H1 (cell line): ENCODE results near the gene EPS8. TPM values are rescaled to one million over a fixed set of nuclear protein-coding genes. Genes with fewer than 3 reads are reported as not detected.

Experiments
- BACH1 ChIP-seq: IDR thresholded peaks from 2 replicates; pipeline ENCODE4 v1.6.1; 2012; ENCODE audit warnings: low read length, improper control_type of control experiment
- HDAC2 ChIP-seq, 2 experiments: fragments of 300-600 bp in 1 of 2; sonication (generic) in 1 of 2; IDR thresholded peaks; 2 replicates each; pipeline ENCODE4 v1.6.1; 2011 to 2012; ENCODE audit warnings: low read depth in 2 of 2, low read length in 2 of 2, mild to moderate bottlenecking in 2 of 2, moderate library complexity in 2 of 2, borderline replicate concordance in 1 of 2, inconsistent platforms in 1 of 2
- POU5F1 ChIP-seq: IDR thresholded peaks from 2 replicates; pipeline ENCODE4 v1.6.1; 2011; ENCODE audit warnings: low read depth, mild to moderate bottlenecking, low read length, moderate library complexity
- polyA plus RNA-seq, 7 experiments: library from polyadenylated mRNA; depleted of rRNA in 3 of 7; stranded (reverse) in 5 of 7; unstranded in 2 of 7; fragments of >200 nt in 5 of 7; fragments of 200-250 nt in 2 of 7; gene quantifications; 1 replicate in 5 of 7; 2 replicates in 1 of 7; 4 replicates in 1 of 7; pipeline versions ENCODE4 v1.2.1 to v1.2.3, GENCODE V29; 2011 to 2013; ENCODE audit warnings: missing spikeins in 2 of 7, mixed read lengths in 2 of 7
- total RNA-seq: library from RNA; stranded (reverse); fragmentation: NEBNext Ultra II Directional; extraction: Animal tissue kit (Norgen Biotek cat#: 25700); gene quantifications from 2 replicates; pipeline ENCODE4 v1.2.1, GENCODE V29; 2021

EPS8 gene
- total and polyA plus RNA-seq, 2 of the 8 experiments (the other 6 are each of a cell fraction or from before 2014, with no cell fraction given): 3.0 to 4.6 TPM

DNA sequence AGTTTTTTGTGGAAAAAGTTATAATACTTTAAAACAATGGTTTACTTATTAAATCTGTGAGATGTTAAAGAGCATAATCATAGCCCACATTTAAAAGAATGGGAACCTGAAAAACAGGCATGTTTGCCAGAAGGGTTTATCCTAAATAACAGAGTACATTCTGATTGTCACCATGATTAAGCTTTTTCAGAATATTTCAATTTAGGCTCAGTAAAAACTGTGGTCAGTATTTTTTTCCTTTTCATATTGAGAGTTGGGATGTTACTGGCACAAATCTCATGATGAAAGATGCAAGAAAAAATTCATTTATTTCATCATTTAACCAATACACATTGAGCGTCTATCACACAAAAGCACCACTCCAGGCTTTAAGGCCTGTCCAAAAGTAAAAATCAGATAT is 18.6 kb downstream of the EPS8 start (continued):
- TF ChIP-seq BACH1 (no peak), POU5F1 (no peak), HDAC2 (IDR thresholded peaks at IDR 0.05; ENCODE audit: borderline replicate concordance in 1 of 2, low read depth in 2 of 2, low read length in 2 of 2) (no peak)
